Measurements from ENCODE around the gene ZBTB7A. TPM values are rescaled to one million over a fixed set of nuclear protein-coding genes. Genes with fewer than 3 reads are reported as not detected.
A peak's percentile ranks its signal among the peaks of the same experiment; 100 is the strongest.

ZBTB7A gene
- 10 to 100 TPM; 28.6 to 32.6 (median 31.6) TPM for total RNA-seq
- polyA plus RNA-seq, result 17.5 TPM
- long read RNA-seq, donor 1, full-length matches to known transcripts, result 88 of 138 reads
- long read RNA-seq, donor 1, partial matches to known transcripts, result 20 of 138 reads
- long read RNA-seq, donor 1, other reads (novel, unspliced or antisense), result 30 of 138 reads
- long read RNA-seq, donor 2, full-length matches to known transcripts, result 17 of 26 reads
- long read RNA-seq, donor 2, partial matches to known transcripts, result 3 of 26 reads
- long read RNA-seq, donor 2, other reads (novel, unspliced or antisense), result 6 of 26 reads
- long read RNA-seq, donor 3, partial matches to known transcripts, result 6 of 10 reads
- long read RNA-seq, donor 3, other reads (novel, unspliced or antisense), result 3 of 10 reads
- long read RNA-seq, donor 4, full-length matches to known transcripts, result 7 of 19 reads
- long read RNA-seq, donor 4, partial matches to known transcripts, result 3 of 19 reads
- long read RNA-seq, donor 4, other reads (novel, unspliced or antisense), result 9 of 19 reads

- H3K27ac ChIP-seq (ENCODE audit: low read length), result peak within 1 kb of the TSS; percentile 90
- WGBS, result 1% methylated on average over 85 of the region's 85 CpGs
- ATAC-seq, result peak; percentile 48 to 50
- H3K4me1 ChIP-seq (ENCODE audit: control insufficient read depth, insufficient read depth, low read length), result no peaks in the 10 kb centered on the region
- no peaks in the 10 kb centered on the region for H3K27me3 ChIP-seq (ENCODE audit: control insufficient read depth, insufficient read depth)
- H3K9me3 ChIP-seq (ENCODE audit: control insufficient read depth, low read length), result no peaks in the 10 kb centered on the region
- intact Hi-C loops (cut with DNase I), result no loop called here
- peak within 1 kb of the TSS; percentile 99 for H3K4me3 ChIP-seq (ENCODE audit: low read length)
- peak; percentile 89 to 95 (median 93) for DNase-seq
These were observed at the start of gene ZBTB7A for GRCh38 chr19:4066682-4067395. TSS of gene ZBTB7A (minus strand) at chr19:4066899. CDS start at chr19:4055232, 11,667 bp downstream.

GRCh38 chr19:4115818-4116385 lies 49.2 kb upstream of the ZBTB7A start:
- no peaks in the 10 kb centered on the region for H3K9me3 ChIP-seq (ENCODE audit: control insufficient read depth, low read length)
- 83% methylated on average over 13 of the region's 13 CpGs for whole genome bisulfite sequencing
- H3K27ac ChIP-seq (ENCODE audit: low read length), result peak overlapping the region; percentile 14
- intact Hi-C loops (cut with DNase I), result no loop called here
- peaks cover 2% of the 10 kb centered on the region for H3K4me1 ChIP-seq (ENCODE audit: control insufficient read depth, insufficient read depth, low read length)
- H3K4me3 ChIP-seq (ENCODE audit: low read length), result no peak overlapping the region
- DNase-seq (no peak), ATAC-seq (no peak)
- no peaks in the 10 kb centered on the region for H3K27me3 ChIP-seq (ENCODE audit: control insufficient read depth, insufficient read depth)

GRCh38 chr19:4115050-4115817 lies 48.5 kb upstream of the ZBTB7A start:
- intact Hi-C loops (cut with DNase I), result no loop called here
- Histone ChIP-seq H3K27ac (ENCODE audit: low read length) (peak overlapping the region; percentile 14), H3K4me1 (ENCODE audit: control insufficient read depth, insufficient read depth, low read length) (peaks cover 2% of the 10 kb centered on the region), H3K9me3 (ENCODE audit: control insufficient read depth, low read length) (no peaks in the 10 kb centered on the region), H3K27me3 (ENCODE audit: control insufficient read depth, insufficient read depth) (no peaks in the 10 kb centered on the region), H3K4me3 (ENCODE audit: low read length) (no peak overlapping the region)
- DNase-seq (peak in 1 of 3 donors; percentile 40), ATAC-seq (peak; percentile 46 to 61)
- WGBS, result 58% methylated on average over 27 of the region's 27 CpGs

- H3K27ac ChIP-seq (ENCODE audit: low read length), result no peak overlapping the region
These were observed 47.5 kb upstream of the ZBTB7A start for GRCh38 chr19:4114181-4114580.

GRCh38 chr19:4113398-4114088 lies 46.8 kb upstream of the ZBTB7A start:
- H3K4me3 ChIP-seq (ENCODE audit: low read length), result no peak overlapping the region
- H3K9me3 ChIP-seq (ENCODE audit: control insufficient read depth, low read length), result no peaks in the 10 kb centered on the region
- DNase-seq (peak in 2 of 3 donors; percentile 67), ATAC-seq (peak; percentile 54 to 57)
- intact Hi-C loops (cut with DNase I), result no loop called here
- WGBS, result 66% methylated on average over 22 of the region's 22 CpGs
- no peaks in the 10 kb centered on the region for H3K27me3 ChIP-seq (ENCODE audit: control insufficient read depth, insufficient read depth)
- H3K4me1 ChIP-seq (ENCODE audit: control insufficient read depth, insufficient read depth, low read length), result peaks cover 2% of the 10 kb centered on the region
- H3K27ac ChIP-seq (ENCODE audit: low read length), result peak overlapping the region; percentile 36

More at GRCh38 chr19:4114181-4114580, 47.5 kb upstream of the ZBTB7A start:
- 91% methylated on average over 19 of the region's 19 CpGs for WGBS
- Histone ChIP-seq H3K27me3 (ENCODE audit: control insufficient read depth, insufficient read depth) (no peaks in the 10 kb centered on the region), H3K9me3 (ENCODE audit: control insufficient read depth, low read length) (no peaks in the 10 kb centered on the region), H3K4me1 (ENCODE audit: control insufficient read depth, insufficient read depth, low read length) (peaks cover 2% of the 10 kb centered on the region), H3K4me3 (ENCODE audit: low read length) (no peak overlapping the region)
- intact Hi-C loops (cut with DNase I), result no loop called here
- peak in 1 of 3 donors; percentile 19 for DNase-seq
- ATAC-seq, result no peak

- H3K4me1 ChIP-seq (ENCODE audit: control insufficient read depth, insufficient read depth, low read length), result peaks cover 2% of the 10 kb centered on the region
- intact Hi-C loops (cut with DNase I), result no loop called here
- H3K4me3 ChIP-seq (ENCODE audit: low read length), result no peak overlapping the region
- WGBS, result 92% methylated on average over 17 of the region's 17 CpGs
- DNase-seq (peak in 1 of 3 donors; percentile 45), ATAC-seq (peak; percentile 15 to 28)
- no peaks in the 10 kb centered on the region for H3K27me3 ChIP-seq (ENCODE audit: control insufficient read depth, insufficient read depth)
- no peaks in the 10 kb centered on the region for H3K9me3 ChIP-seq (ENCODE audit: control insufficient read depth, low read length)
- H3K27ac ChIP-seq (ENCODE audit: low read length), result no peak overlapping the region
These were observed 45.7 kb upstream of the ZBTB7A start for GRCh38 chr19:4112367-4112766.

- intact Hi-C loops (cut with DNase I), result no loop called here
- Histone ChIP-seq H3K4me1 (ENCODE audit: control insufficient read depth, insufficient read depth, low read length) (no peaks in the 10 kb centered on the region), H3K27me3 (ENCODE audit: control insufficient read depth, insufficient read depth) (no peaks in the 10 kb centered on the region), H3K9me3 (ENCODE audit: control insufficient read depth, low read length) (no peaks in the 10 kb centered on the region), H3K27ac (ENCODE audit: low read length) (no peak overlapping the region), H3K4me3 (ENCODE audit: low read length) (no peak overlapping the region)
- WGBS, result 94% methylated on average over 6 of the region's 6 CpGs
- ATAC-seq (no peak), DNase-seq (peak in 1 of 3 donors; percentile 12)
These were observed 42.9 kb upstream of the ZBTB7A start for GRCh38 chr19:4109626-4109945.

- Histone ChIP-seq H3K27ac (ENCODE audit: low read length) (no peak overlapping the region), H3K4me1 (ENCODE audit: control insufficient read depth, insufficient read depth, low read length) (no peaks in the 10 kb centered on the region), H3K27me3 (ENCODE audit: control insufficient read depth, insufficient read depth) (no peaks in the 10 kb centered on the region), H3K4me3 (ENCODE audit: low read length) (no peak overlapping the region), H3K9me3 (ENCODE audit: control insufficient read depth, low read length) (no peaks in the 10 kb centered on the region)
- ATAC-seq (no peak), DNase-seq (peak in 1 of 3 donors; percentile 66)
- intact Hi-C loops (cut with DNase I), result no loop called here
- WGBS, result 82% methylated on average over 35 of the region's 35 CpGs
These were observed 42.3 kb upstream of the ZBTB7A start for GRCh38 chr19:4108767-4109625.

GRCh38 chr19:4103080-4103433 lies 36.4 kb upstream of the ZBTB7A start:
- H3K4me1 ChIP-seq (ENCODE audit: control insufficient read depth, insufficient read depth, low read length), result no peaks in the 10 kb centered on the region
- no peaks in the 10 kb centered on the region for H3K9me3 ChIP-seq (ENCODE audit: control insufficient read depth, low read length)
- no peak for ATAC-seq
- intact Hi-C loops (cut with DNase I), result no loop called here
- H3K4me3 ChIP-seq (ENCODE audit: low read length), result no peak overlapping the region
- WGBS, result 85% methylated on average over 9 of the region's 9 CpGs
- peak in 1 of 3 donors; percentile 27 for DNase-seq
- no peaks in the 10 kb centered on the region for H3K27me3 ChIP-seq (ENCODE audit: control insufficient read depth, insufficient read depth)
- no peak overlapping the region for H3K27ac ChIP-seq (ENCODE audit: low read length)
